NOMO-1 treated with dmso at 0.1 percent for 144 hours (cell line): ENCODE results near the gene CALHM2.
"Not testable (repeated sequence)": the region's sequence is repeated elsewhere in the genome, so short reads cannot be mapped to it uniquely, and the experiment has no call there.

Source experiments
- DNase-seq: peaks from one replicate; lab custom pipeline; 2025; ENCODE audit not compliant: unreplicated experiment; lab: John Stamatoyannopoulos, UW

Gene CALHM2

GRCh38 chr10:103419101-103419500 is 33.1 kb downstream of the CALHM2 start:
- no peak for DNase-seq

GRCh38 chr10:103417601-103418000 is 34.6 kb downstream of the CALHM2 start:
- DNase-seq, result no peak

GRCh38 chr10:103417148-103417469 is 35.1 kb downstream of the CALHM2 start:
- not testable (repeated sequence) for DNase-seq

GRCh38 chr10:103416436-103417147 is 35.6 kb downstream of the CALHM2 start:
- DNase-seq, result no peak

- DNase-seq, result no peak
Observed at GRCh38 chr10:103415581-103415980, 36.6 kb downstream of the CALHM2 start.

- no peak for DNase-seq
Observed at GRCh38 chr10:103413564-103413963, 38.6 kb downstream of the CALHM2 start.

- no peak for DNase-seq
Observed at GRCh38 chr10:103397191-103397825, 54.9 kb downstream of the CALHM2 start.

- no peak for DNase-seq
Observed at GRCh38 chr10:103396789-103397087, 55.4 kb downstream of the CALHM2 start.
